DMS79 treated with DMSO at 0.1 percent for 48 hours (cell line): Measurements from ENCODE around the gene LTBR.

ENCODE experiments used
- DNase-seq: peaks from one replicate; lab custom pipeline; 2025; lab: John Stamatoyannopoulos, UW

LTBR gene

GRCh38 chr12:6346942-6347341 lies 37.0 kb upstream of the LTBR start:
- DNase-seq = no peak

GRCh38 chr12:6347367-6348338 lies 36.3 kb upstream of the LTBR start:
- DNase-seq = no peak

DNA sequence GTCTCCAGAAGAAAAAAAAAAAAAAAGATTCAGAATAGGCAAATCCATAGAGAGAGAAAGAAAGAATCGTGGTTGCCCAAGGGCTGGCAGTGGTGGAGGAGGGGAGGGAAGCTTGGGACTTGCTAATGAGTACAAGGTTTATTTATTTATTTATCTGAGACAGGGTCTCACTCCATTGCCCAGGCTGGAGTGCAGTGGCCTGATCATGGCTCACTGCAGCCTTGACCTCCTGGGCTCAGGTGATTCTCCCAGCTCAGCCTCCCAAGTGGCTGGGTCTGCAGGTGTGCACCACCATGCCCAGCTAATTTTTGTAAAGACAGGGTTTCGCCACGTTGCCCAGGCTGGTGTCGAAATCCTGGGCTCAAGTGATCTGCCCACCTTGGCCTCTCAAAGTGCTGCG lies 32.3 kb upstream of the LTBR start:
- no peak for DNase-seq

DNA sequence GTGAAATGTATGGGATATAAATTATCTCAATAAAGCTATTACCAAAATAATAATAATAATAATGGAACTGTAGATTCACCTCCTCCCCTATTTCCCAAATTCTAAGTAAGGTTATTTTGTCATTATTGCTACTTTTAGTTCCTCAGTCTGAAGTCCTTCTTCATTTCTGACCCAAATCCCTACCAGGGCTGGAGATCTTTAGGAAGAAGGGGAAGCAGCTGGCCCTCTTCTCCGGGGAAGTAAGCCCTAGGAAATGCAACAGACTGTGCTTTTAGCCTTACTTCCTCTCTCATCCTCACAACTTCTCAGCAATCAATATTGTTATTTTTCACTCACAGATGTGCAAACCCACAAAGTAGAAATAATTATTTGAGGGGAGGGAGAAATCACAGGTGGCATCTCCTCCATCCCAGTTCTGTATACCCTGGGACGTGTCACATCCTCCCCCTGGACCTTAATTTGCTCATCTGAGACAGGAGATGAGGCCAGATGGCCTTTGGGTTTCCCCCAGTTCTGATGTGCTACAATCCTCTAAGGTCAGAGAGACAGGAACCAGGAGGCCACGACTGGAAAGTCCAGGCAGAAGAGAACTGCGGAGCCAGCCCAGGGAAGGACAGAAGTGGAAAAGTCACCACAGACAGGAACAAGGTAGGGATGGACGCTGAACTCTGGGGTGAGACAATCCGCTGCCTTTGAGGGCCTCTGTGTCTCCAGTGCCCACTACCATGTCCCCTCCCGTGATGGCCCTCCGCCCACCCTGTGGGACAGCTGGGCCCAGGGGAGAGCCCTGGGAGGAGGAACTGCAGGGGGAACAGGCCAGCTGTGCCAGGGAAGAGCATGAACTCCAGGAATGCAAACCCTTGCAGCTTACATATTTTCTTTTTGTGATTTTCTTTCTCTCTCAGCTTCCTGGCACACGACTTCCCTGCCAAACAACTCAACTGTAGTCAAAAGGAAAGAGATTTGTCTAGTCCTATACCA lies 31.5 kb upstream of the LTBR start:
- no peak for DNase-seq

DNA sequence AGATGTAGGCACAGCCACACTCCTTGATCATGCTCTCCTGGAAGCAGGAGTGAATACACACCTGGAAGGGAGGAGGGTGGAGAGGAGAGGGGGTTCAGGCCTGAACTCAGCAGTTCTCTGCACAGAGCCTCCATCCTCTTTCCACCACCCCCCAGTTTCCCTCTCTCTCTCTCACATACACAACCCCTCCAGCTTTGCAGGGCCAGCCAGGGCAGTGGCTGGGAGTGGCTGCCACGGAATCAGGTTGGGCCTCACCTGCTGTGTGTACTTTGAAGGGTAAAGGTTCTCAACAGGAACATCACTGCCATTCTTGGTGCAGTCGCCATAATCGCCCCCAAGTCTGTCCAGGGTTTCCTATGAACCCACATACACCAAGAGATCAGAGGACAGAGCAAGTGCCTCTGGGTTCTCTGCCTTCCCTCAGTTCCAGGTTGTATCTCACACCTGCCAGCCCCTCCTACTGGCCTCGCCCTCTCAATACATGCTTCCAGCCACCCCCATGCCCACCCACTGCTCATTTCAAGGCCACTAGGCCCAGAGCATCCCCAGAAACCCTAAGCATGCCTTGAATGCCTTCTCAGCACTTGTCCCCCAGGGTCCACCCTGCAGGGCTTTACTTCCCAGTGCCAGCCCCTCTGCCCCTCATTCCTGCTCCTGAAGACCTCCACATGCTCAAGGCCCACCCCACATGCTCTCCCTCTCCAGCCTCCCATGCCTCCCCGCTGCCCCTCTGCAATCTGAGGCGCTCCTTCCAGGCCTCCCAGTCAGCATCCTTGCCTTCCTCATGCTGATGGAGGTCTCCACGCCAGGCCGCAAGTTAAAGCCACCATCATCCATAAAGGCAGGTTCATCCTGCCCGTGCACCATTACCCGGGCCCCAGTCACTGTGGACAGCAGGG lies 29.2 kb upstream of the LTBR start:
- no peak for DNase-seq

- DNase-seq = no peak
Observed at GRCh38 chr12:6355491-6356373, 28.2 kb upstream of the LTBR start.

DNA sequence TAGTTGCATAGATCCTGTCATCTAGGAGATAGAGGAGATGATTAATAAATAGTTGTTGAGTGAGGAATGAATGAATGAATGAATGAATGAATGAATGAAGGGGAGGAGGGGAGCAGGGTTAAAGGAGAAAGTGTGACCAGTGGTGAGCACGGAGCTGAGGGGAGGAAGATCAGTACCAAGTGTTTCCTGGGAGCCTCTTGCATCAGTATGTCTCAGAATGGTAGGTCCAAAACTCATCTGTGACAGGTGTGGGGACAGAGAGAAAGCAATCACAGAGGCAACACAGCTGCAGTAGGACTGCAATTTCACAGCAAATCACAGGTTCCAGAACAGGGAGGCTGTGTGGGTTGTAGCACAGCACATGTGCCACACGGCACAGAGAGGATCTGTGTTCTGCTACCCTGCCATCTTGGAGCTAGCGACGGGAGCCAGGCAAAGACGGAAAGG lies 27.6 kb upstream of the LTBR start:
- no peak for DNase-seq

DNA sequence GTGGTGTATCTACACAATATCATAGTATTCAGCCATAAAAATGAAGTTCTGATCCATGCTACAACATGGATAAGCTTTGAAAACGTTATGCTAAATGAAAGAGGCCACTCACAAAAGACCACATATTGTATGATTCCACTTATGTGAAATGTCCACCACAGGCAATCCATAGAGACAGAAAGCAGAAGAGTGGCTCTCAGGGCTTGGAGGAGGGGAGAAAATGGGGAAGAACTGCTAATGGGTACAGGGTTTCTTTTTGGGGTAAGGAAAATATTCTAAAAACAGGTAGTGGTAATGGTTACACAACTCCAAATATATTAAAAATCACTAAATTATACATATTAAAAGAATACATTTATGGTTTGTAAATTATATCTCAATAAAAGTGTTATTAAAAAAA lies 25.1 kb upstream of the LTBR start:
- no peak for DNase-seq

DNA sequence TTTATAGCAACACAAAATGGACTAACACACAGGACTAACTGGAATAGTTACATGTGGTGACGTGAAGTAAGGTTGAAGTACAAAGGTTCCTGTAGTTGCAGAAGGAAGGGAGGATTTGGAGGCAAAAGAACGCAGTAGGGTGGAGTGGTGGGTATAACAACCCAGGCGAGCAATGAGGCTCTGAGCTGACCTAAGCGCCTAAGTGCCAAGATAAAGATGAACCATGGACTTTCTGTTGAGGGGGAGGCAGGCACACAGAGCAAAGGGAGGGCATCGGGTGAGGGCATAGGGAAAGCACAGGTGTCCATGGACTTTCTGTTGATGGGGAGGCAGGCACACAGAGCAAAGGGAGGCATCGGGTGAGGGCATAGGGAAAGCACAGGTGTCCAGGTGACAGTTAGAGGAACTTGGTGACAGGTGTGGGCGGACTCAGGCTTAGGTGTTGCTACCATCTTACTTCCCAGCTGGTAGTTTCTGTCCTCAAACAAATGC lies 23.8 kb upstream of the LTBR start:
- no peak for DNase-seq

GRCh38 chr12:6360578-6361490 lies 23.1 kb upstream of the LTBR start:
- DNase-seq = peak; percentile 96

GRCh38 chr12:6361834-6362233 lies 22.1 kb upstream of the LTBR start:
- no peak for DNase-seq

DNA sequence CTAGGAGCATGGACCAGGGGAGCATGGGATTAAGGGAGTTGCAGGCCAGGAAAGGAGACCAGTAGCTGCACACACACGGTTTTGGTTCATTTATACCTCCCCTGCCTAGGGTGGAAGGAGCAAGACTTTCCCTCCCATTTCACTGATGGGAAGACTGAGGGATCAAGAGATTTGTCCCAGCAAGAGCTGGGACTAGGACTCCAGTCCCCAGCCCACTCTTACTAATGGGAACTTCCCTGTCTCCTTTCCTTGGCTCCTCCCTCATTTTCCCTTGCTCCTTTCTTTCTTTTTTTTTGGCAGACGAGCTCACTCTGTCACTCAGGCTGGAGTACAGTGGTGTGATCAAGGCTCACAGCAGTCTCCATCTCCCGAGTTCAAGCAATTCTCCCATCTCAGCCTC lies 21.6 kb upstream of the LTBR start:
- DNase-seq = no peak

DNA sequence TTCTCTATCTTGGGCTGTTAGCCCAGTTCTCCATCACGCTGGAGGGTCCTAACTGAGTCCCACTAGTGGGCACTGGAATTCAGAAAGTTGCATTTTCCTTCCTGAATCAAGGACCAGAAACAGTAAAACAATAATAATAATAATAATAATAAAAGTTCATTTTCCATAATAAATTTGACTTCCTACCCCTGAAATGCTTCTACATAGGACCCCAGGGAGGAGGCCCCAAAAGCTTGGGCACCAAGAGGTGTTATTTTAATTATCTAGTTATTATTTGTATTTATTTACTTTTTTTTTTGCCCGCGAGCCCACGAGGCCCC lies 21.0 kb upstream of the LTBR start:
- DNase-seq = no peak

DNA sequence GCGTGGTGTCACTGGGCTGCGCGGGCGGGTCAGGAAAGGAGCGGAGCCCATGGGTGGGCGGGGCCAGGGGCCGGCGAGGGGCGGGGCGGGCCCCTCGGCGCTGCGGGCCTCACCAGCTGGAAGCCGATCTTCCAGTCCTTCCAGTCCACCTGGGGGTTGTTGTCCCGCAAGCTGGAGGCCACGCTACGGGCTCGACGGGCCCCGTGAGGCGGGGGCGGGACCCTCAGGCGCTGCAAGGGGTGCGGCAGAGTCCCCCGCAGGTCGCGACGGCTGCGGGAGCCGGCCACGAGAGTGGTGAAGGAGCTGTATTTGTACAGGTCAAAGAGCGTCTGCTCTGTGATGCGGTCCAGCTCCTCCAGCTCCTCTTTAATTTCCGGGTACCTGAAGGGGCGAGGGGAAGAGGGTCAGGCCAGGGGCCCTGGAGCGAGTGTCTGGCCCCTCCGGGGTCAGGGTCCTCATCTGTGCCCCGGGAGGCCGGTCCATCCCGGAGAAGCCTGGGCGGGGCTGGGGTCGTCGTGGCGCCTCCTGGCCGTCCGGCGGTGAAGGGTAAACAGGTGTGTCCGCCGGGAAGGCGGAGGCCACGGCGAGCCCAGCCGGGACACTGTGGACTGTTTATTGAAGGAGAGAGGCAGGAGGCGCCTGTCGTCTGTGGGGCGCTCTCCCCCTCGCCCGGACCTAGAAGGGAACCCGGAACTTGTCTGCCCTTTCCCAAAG lies 20.5 kb upstream of the LTBR start:
- no peak for DNase-seq

GRCh38 chr12:6364044-6364374 lies 20.0 kb upstream of the LTBR start:
- no peak for DNase-seq

DNA sequence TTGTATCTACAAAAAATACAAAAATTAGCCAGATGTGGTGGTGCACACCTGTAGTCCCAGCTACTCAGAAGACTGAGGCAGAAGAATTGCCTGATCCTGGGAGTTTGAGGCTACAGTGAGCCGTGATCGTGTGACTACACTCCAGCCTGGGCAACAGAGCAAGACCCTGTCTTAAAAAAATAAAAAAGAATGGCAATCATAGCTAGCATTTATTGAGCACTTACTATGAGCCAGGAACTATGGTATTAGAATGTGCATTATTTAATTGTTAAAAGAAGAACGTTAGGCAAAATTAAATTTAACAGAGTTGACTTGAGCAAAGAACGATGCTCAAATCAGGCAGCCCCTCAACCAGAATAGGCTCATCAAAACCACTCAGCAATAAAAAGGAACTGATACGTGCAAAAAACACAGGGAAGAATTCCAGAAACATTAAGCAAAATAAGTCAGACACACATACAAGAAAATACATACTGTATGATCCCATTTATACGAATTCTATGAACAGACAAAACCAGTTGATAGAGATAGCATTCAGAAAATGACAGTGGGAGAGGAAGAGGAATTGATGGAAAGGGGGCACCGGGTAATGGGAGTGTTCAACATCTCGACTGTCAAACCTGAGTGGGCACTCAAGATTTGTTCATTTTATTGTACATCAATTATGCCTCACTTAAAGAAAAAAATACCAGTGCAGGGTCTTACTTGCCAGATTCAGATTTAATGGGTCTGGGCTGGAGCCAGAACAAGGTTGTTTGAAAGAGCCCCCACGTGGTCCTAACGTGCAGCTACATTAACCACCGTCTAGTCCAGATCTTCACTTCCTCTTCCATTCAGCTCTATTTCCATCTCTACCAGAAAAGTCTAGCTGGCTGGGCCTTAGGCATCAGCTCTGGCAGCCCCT lies 16.6 kb upstream of the LTBR start:
- DNase-seq = peak; percentile 80

DNA sequence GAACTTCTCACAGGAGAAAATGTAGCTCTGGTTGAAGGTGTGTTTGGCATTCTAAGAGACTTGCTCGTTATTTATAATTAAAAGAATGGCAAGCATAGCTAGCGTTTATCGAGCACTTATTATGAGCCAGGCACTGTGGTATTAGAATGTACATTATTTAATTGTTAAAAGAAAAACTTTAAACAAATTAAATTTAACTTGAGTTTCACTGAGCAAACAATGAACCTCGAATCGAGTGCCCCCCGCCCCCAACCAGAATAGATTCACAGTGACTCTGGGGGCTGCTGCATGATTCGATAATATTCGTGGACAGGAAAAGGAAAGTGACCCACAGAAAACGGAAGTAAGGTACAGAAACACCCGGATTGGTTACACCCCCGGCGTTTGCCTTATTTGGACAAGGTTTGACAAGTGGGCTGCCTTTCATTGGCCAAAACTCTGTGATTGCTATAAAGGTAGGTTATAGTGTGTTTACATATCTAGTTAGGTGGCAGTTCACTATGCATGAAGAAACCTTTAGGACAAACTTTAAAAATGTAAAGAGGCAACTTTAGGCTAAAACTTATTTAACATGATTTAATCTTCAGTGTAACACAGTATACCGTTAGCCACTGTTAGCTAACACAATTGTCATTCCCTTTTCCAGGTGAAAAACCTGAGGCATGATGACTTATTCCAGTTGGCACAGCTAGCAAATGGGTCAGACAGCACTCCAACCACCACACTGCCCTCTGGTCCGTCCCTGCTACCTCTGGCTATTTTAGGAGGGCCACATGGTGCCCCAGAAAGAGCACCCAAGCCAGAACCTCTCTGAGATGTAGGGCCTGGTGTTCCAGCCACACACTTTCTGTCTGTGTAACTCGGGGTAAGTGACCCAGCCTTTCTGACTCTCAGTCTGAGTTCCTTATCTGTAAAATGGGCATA lies 15.7 kb upstream of the LTBR start:
- no peak for DNase-seq
